ENCODE results near the gene COL3A1. TPM values are rescaled to one million over a fixed set of nuclear protein-coding genes. Genes with fewer than 3 reads are reported as not detected.

The COL3A1 gene
- total RNA-seq, 2 donors from 2014 or later = 0.16 TPM; not detected in 1

- no peak for ATAC-seq
- no peak overlapping the region for H3K27ac Mint-ChIP-seq
- no peak for DNase-seq (ENCODE audit: low spot score in 2 of 2)
- no peaks in the 10 kb centered on the region for H3K36me3 Mint-ChIP-seq
- no peaks in the 10 kb centered on the region for H3K9me3 Mint-ChIP-seq
These were observed 71.7 kb downstream of the COL3A1 start for GRCh38 chr2:189045836-189046235.

- no peak for ATAC-seq
- no peaks in the 10 kb centered on the region for H3K36me3 Mint-ChIP-seq
- H3K27ac Mint-ChIP-seq = no peak overlapping the region
- H3K9me3 Mint-ChIP-seq = no peaks in the 10 kb centered on the region
- DNase-seq (ENCODE audit: low spot score in 2 of 2) = no peak
These were observed 72.1 kb downstream of the COL3A1 start for GRCh38 chr2:189046320-189046719.

DNA sequence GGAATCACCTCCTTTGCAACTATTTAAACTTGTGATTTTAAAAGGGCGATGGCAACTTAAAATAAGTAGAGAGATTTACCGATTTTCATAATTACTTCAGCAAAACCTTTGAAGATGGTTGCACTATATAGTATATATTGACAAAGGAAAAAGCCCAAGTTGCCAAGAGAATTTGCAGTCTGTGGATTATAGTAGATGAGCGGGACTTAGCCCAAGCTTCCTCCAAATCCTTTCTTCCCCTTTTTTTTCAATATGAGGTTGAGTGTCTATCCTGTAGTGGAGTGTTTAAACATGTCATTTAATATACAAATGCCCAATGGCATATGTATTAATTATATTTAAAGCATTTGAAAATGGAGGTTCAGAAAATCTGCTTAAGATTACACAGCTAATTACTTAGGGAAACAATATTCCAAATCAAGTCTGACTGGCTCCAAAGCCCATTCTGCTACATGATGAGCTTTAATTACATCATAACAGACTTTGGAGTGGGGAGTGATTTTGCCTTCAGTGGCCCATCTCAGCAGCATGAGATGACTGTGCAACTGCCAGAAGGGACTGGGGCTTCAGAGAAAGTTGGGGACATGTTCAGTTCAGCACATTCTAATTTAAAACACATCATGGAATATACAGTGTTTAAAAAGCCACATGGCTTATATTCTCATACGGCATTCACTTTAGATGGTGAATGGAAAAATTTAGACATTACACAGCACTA lies 73.2 kb downstream of the COL3A1 start:
- Mint-ChIP-seq H3K36me3 (no peaks in the 10 kb centered on the region), H3K27ac (no peak overlapping the region), H3K9me3 (no peaks in the 10 kb centered on the region)
- ATAC-seq (no peak), DNase-seq (ENCODE audit: low spot score in 2 of 2) (no peak)

- Mint-ChIP-seq H3K9me3 (no peaks in the 10 kb centered on the region), H3K27ac (no peak overlapping the region), H3K36me3 (no peaks in the 10 kb centered on the region)
- ATAC-seq = no peak
- no peak for DNase-seq (ENCODE audit: low spot score in 2 of 2)
These were observed 74.0 kb downstream of the COL3A1 start for GRCh38 chr2:189048189-189048588.

DNA sequence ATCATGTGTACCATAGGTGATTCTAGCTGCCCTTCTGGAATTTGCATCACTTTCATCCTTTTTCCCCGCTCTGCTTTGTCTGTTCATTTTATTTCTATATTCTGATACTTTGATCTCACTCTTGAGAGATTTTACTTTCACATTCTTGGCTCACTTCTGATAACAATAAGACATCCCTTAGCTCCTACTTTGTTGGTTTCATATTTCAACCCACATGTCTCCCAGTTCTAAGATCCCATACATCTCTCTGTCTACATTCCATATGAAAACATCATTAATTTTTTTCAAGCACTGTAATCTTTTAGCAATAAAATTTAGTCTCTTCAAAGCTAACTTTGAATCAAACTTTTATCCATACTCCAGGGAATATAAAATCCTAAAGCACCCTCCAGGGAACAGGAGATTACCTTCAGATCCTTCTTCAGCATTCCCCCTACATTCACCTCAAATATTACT lies 75.6 kb downstream of the COL3A1 start:
- no peak overlapping the region for H3K27ac Mint-ChIP-seq
- DNase-seq (ENCODE audit: low spot score in 2 of 2) (no peak), ATAC-seq (no peak)
- no peaks in the 10 kb centered on the region for H3K36me3 Mint-ChIP-seq
- no peaks in the 10 kb centered on the region for H3K9me3 Mint-ChIP-seq

DNA sequence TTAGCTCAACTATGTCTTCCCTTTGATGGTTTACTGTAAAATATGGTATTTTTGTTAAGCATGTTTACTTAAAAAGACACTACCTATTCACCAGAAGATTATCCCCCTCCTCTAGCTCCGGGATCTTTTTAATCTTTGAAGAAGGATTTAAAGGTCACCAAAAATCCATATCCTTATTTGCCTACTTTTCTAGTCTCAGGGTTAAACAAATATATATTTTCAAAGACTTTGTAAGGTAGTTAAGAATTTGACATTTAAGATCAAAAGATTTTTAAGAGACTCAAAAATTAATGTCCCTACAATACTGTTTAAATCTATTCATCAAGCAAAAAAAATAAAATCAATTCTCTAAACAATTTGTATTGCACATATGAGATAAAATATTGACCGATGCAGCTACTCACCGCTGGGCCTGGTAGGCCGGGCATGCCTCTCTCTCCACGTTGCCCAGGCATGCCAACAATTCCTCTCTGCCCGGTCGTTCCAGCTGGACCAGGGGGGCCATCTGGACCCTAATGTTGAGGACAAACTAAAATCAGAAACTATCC lies 76.1 kb downstream of the COL3A1 start:
- Mint-ChIP-seq H3K9me3 (no peaks in the 10 kb centered on the region), H3K36me3 (no peaks in the 10 kb centered on the region), H3K27ac (no peak overlapping the region)
- ATAC-seq = no peak
- no peak for DNase-seq (ENCODE audit: low spot score in 2 of 2)

- Mint-ChIP-seq H3K36me3 (no peaks in the 10 kb centered on the region), H3K9me3 (no peaks in the 10 kb centered on the region), H3K27ac (no peak overlapping the region)
- ATAC-seq (no peak), DNase-seq (ENCODE audit: low spot score in 2 of 2) (no peak)
These were observed 82.3 kb downstream of the COL3A1 start for GRCh38 chr2:189056200-189057106.

DNA sequence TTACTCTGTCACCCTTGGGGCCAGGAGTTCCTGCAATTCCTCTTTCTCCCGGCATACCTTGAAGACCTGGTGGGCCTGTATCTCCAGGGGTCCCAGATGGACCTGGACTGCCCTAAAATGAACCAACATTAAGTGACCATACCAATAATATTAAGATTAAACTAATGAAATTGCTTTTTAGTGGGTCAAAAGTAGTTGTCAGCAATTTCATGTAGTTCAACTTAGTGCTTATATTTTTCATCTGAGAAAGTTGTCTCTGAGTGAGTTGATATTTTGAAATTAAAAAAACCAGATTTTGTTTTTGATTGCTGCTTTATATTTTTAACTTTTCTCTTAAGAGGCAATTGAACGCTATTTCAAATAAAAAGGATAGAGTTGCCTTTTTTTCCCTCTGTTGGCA lies 83.1 kb downstream of the COL3A1 start:
- Mint-ChIP-seq H3K27ac (no peak overlapping the region), H3K9me3 (no peaks in the 10 kb centered on the region), H3K36me3 (no peaks in the 10 kb centered on the region)
- ATAC-seq (no peak), DNase-seq (ENCODE audit: low spot score in 2 of 2) (no peak)

- no peak overlapping the region for H3K27ac Mint-ChIP-seq
- H3K36me3 Mint-ChIP-seq = no peaks in the 10 kb centered on the region
- ATAC-seq = no peak
- DNase-seq (ENCODE audit: low spot score in 2 of 2) = no peak
- H3K9me3 Mint-ChIP-seq = no peaks in the 10 kb centered on the region
These were observed 86.0 kb downstream of the COL3A1 start for GRCh38 chr2:189060096-189060642.

Other genes with a start within 250 kb of the COL3A1 start
- gene COL5A2, start 205.4 kb downstream of the COL3A1 start, total RNA-seq = 1 to 10 TPM; 2.9 to 3.3 TPM